Endothelial cell of umbilical vein (primary cell): Measurements from ENCODE around the gene GRM7. TPM values are rescaled to one million over a fixed set of nuclear protein-coding genes. Genes with fewer than 3 reads are reported as not detected.
"Not testable (repeated sequence)": the region's sequence is repeated elsewhere in the genome, so short reads cannot be mapped to it uniquely, and the experiment has no call there.

ENCODE experiments used
- BruUV-seq: library from RNA; stranded (reverse); fragments of 400-500 nt; replicated peaks from 2 replicates; lab custom pipeline; 2021; lab: Mats Ljungman, UMichigan
- CTCF ChIA-PET: fragments of 300-600, 350-600 bp; sonication (Branson Sonifier 250); formaldehyde crosslinking; loops from one replicate; lab custom pipeline; 2021; ENCODE audit warnings: antibody characterized with exemption, inconsistent platforms; lab: Charles Lee
- POLR2A ChIA-PET: fragments of 300-600, 350-600 bp; sonication (Branson Sonifier 250); formaldehyde crosslinking; loops from one replicate; lab custom pipeline; 2021; ENCODE audit warnings: antibody characterized with exemption, inconsistent platforms; lab: Charles Lee
- DNase-seq: peaks from one replicate; pipeline ENCODE4 v3.0.0-alpha.2; 2011; ENCODE audit warnings: low read depth, low spot score
- FAIRE-seq: peaks from 2 replicates; lab custom pipeline; 2011; peaks lifted over from hg19 to GRCh38; lab: Jason Lieb, UNC
- H2AFZ ChIP-seq: 2 replicates; pipeline ENCODE4 v1.6.0; 2012; ENCODE audit warnings: low read depth, low read length, control low read depth, inconsistent platforms
- H3K27ac ChIP-seq: 2 replicates; pipeline ENCODE4 v1.5.1; 2011; ENCODE audit warnings: low read depth, mild to moderate bottlenecking, control low read depth, low read length, moderate library complexity; ENCODE audit not compliant: insufficient read depth
- H3K27me3 ChIP-seq, 2 experiments: 2 replicates each; pipeline versions ENCODE4 v1.6.0 to v1.6.1; 2011; ENCODE audit warnings: low read length in 2 of 2, mixed read lengths in 1 of 2; ENCODE audit not compliant: control insufficient read depth in 2 of 2, insufficient read depth in 2 of 2
- H3K36me3 ChIP-seq, 2 experiments: 2 replicates in 1 of 2; 3 replicates in 1 of 2; pipeline ENCODE4 v1.5.1; 2011; ENCODE audit warnings: low read length in 2 of 2, mild to moderate bottlenecking in 1 of 2, moderate library complexity in 1 of 2; ENCODE audit not compliant: control insufficient read depth in 2 of 2, insufficient read depth in 2 of 2; ENCODE audit errors: extremely low read depth in 1 of 2
- H3K4me1 ChIP-seq: 3 replicates; pipeline ENCODE4 v1.5.1; 2011; ENCODE audit warnings: mild to moderate bottlenecking, low read length; ENCODE audit not compliant: control insufficient read depth, insufficient read depth; ENCODE audit errors: extremely low read depth
- H3K4me2 ChIP-seq: 2 replicates; pipeline ENCODE4 v1.6.1; 2011; ENCODE audit warnings: low read length, control low read depth, mixed read lengths; ENCODE audit not compliant: insufficient read depth
- H3K4me3 ChIP-seq, 3 experiments: fragments of 200-600 bp in 1 of 3; sonication (generic), shearing (Covaris generic) in 1 of 3; replicated peaks in 1 of 3; 2 replicates each; pipeline ENCODE4 v1.5.1; 2011 to 2016; ENCODE audit warnings: control low read depth in 3 of 3, low read length in 3 of 3, mild to moderate bottlenecking in 2 of 3, inconsistent platforms in 1 of 3, low read depth in 1 of 3, moderate library complexity in 1 of 3; ENCODE audit not compliant: insufficient read depth in 1 of 3
- H3K79me2 ChIP-seq: 2 replicates; pipeline ENCODE4 v1.6.0; 2012; ENCODE audit warnings: low read length, inconsistent platforms; ENCODE audit not compliant: control insufficient read depth, insufficient read depth
- H3K9ac ChIP-seq: replicated peaks from 2 replicates; pipeline ENCODE3; 2011; ENCODE audit warnings: low read length, control low read depth; ENCODE audit not compliant: insufficient read depth; ENCODE audit errors: extremely low read depth
- H3K9me1 ChIP-seq: replicated peaks from 3 replicates; pipeline ENCODE4 v1.6.0; 2011; ENCODE audit warnings: mild to moderate bottlenecking, low read length; ENCODE audit not compliant: control insufficient read depth, insufficient read depth; ENCODE audit errors: extremely low read depth
- H3K9me3 ChIP-seq: replicated peaks from 2 replicates; pipeline ENCODE4 v1.5.1; 2012; ENCODE audit warnings: low read length, inconsistent platforms; ENCODE audit not compliant: control insufficient read depth, insufficient read depth
- H4K20me1 ChIP-seq: replicated peaks from 2 replicates; pipeline ENCODE3; 2011; ENCODE audit warnings: mild to moderate bottlenecking, low read length; ENCODE audit not compliant: control insufficient read depth, insufficient read depth; ENCODE audit errors: extremely low read depth
- POLR2A ChIP-seq: IDR thresholded peaks from 2 replicates; pipeline ENCODE4 v1.6.1; 2012; ENCODE audit warnings: low read depth, mild to moderate bottlenecking, control low read depth, low read length
- dilution Hi-C: fragments of 300-500 bp; cut with MboI; formaldehyde crosslinking; loops from one replicate; pipeline ENCODE4 v1.15.0; 2019; ENCODE audit warnings: low sequenced_read_pairs; ENCODE audit not compliant: extremely low pct_ligation_motif_present
- intact Hi-C: fragments of 100-400 bp; cut with micrococcal nuclease; formaldehyde crosslinking; loops from one replicate; pipeline ENCODE4 v1.10.0; 2022
- polyA plus RNA-seq, 4 experiments: library from polyadenylated mRNA; depleted of rRNA in 3 of 4; stranded (reverse) in 3 of 4; unstranded in 1 of 4; fragments of >200 nt; gene quantifications; 2 replicates each; pipeline versions ENCODE4 v1.2.1 to v1.2.3, GENCODE V29; 2011 to 2012; ENCODE audit warnings: missing spikeins in 1 of 4
- total RNA-seq: library from RNA; stranded (reverse); gene quantifications from 2 replicates; pipeline ENCODE4 v1.2.3, GENCODE V29; 2021
- TF ChIP-seq, protein P1 (sequence below), 2 donors: IDR thresholded peaks; 1 replicate in 1 of 2; 2 replicates in 1 of 2; pipeline ENCODE4 v1.5.1; 2011; ENCODE audit warnings: low read length in 2 of 2, mild to moderate bottlenecking in 2 of 2, moderate library complexity in 2 of 2, control low read depth in 1 of 2, inconsistent platforms in 1 of 2, low read depth in 1 of 2; ENCODE audit not compliant: insufficient read depth in 1 of 2; ENCODE audit errors: extremely low read depth in 1 of 2

The GRM7 gene
- total and polyA plus RNA-seq, 2 donors (not counting 3 experiments of a cell fraction or from before 2014, with no cell fraction given), result 0.12 TPM; not detected in 1

DNA sequence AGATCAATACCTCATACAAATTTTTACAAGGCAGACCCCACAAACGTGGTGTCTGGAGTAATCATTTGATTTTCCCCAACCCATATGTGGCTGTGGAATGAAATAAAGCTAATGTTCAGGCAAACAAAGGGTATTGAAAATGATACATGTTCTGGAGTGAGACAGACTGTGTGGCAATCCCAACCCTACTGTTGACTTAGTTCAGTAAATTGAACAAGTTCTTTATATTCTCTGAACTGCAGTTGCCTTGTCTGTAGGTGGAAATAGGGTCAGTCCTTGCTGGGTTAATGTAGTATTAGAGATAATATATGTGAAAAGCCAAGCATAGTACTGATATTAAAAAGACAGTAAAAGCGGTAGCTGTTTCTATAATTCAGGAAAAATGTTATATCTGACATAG lies 69.0 kb downstream of the GRM7 start:
- no TSS peak for BruUV-seq

DNA sequence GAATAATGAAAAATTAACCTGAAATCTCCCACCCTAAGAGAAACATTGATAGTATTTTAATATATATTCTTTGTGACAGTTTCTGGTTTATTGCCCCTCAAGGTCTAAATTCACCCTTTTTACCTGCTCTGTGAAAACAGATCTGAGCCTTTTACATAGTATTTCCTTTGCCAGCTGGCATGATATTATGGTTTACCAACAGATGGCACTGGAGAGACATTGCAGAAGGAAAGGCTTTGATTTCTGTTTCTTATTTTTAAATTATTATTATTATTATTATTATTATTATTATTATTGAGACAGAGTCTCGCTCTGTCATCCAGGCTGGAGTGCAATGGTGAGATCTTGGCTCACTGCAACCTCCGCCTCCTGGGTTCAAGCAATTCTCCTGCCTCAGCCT lies 74.5 kb downstream of the GRM7 start:
- H3K4me1 ChIP-seq, H2AFZ ChIP-seq, BruUV-seq, H3K79me2 ChIP-seq, H3K36me3 ChIP-seq, H3K4me2 ChIP-seq, H4K20me1 ChIP-seq, POLR2A ChIA-PET, H3K9ac ChIP-seq, DNase-seq, H3K9me3 ChIP-seq, H3K4me3 ChIP-seq, H3K27ac ChIP-seq, dilution Hi-C loops, H3K9me1 ChIP-seq, H3K27me3 ChIP-seq, FAIRE-seq: not testable (repeated sequence)
- intact Hi-C loops, result loop anchor here (1.0 kb wide), 2 partner anchors 1176 to 1304 kb away; no protein-coding TSS in a partner anchor
- CTCF ChIA-PET, result interaction anchor here (1.0 to 1.7 kb wide), 3 partner anchors 59 to 1304 kb away, joined by 3 to 7 read pairs (median 4); no protein-coding TSS in a partner anchor

More for the DNA sequence above, 69.0 kb downstream of the GRM7 start:
- Histone ChIP-seq H3K4me1 (no peaks in the 10 kb centered on the region), H3K79me2 (no peaks in the 10 kb centered on the region), H3K9me1 (no peaks in the 10 kb centered on the region), H3K27me3 (no peaks in the 10 kb centered on the region), H3K36me3 (no peaks in the 10 kb centered on the region), H3K9me3 (no peaks in the 10 kb centered on the region), H3K4me3 (no peak overlapping the region), H2AFZ (no peak overlapping the region), H3K27ac (no peak overlapping the region), H3K4me2 (no peak overlapping the region), H3K9ac (no peak overlapping the region), H4K20me1 (no peaks in the 10 kb centered on the region)
- POLR2A ChIA-PET, result no interaction called here
- intact Hi-C loops (no loop called here), dilution Hi-C loops (no loop called here)
- TF ChIP-seq, protein P1, sequence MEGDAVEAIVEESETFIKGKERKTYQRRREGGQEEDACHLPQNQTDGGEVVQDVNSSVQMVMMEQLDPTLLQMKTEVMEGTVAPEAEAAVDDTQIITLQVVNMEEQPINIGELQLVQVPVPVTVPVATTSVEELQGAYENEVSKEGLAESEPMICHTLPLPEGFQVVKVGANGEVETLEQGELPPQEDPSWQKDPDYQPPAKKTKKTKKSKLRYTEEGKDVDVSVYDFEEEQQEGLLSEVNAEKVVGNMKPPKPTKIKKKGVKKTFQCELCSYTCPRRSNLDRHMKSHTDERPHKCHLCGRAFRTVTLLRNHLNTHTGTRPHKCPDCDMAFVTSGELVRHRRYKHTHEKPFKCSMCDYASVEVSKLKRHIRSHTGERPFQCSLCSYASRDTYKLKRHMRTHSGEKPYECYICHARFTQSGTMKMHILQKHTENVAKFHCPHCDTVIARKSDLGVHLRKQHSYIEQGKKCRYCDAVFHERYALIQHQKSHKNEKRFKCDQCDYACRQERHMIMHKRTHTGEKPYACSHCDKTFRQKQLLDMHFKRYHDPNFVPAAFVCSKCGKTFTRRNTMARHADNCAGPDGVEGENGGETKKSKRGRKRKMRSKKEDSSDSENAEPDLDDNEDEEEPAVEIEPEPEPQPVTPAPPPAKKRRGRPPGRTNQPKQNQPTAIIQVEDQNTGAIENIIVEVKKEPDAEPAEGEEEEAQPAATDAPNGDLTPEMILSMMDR (IDR thresholded peaks at IDR 0.05; ENCODE audit: extremely low read depth in 1 of 2, insufficient read depth in 1 of 2, low read depth in 1 of 2, low read length in 2 of 2), result no peak
- TF ChIP-seq POLR2A, result no peak
- no peak for FAIRE-seq
- DNase-seq, result no peak
- CTCF ChIA-PET, result no interaction called here
